HCT116 (cell line): ENCODE results near the gene CDK14. TPM values are rescaled to one million over a fixed set of nuclear protein-coding genes. Genes with fewer than 3 reads are reported as not detected.

Experiments
- ATAC-seq: fragments of 200-7000 bp; cut with Tn5 transposase; 2 replicates; pipeline ENCODE4 v1.9.1; 2020; ENCODE audit warnings: mild to moderate bottlenecking, moderate library complexity
- BruUV-seq: library from RNA; stranded (reverse); fragments of 400-500 nt; replicated peaks from 2 replicates; lab custom pipeline; 2021; lab: Mats Ljungman, UMichigan
- CTCF ChIA-PET: fragments of 300-600 bp; sonication (Branson Sonifier 250); formaldehyde crosslinking; loops from one replicate; lab custom pipeline; 2021; ENCODE audit warnings: antibody characterized with exemption; lab: Charles Lee
- POLR2A ChIA-PET: fragments of 300-600, 350-600 bp; sonication (Branson Sonifier 250); formaldehyde crosslinking; loops from one replicate; lab custom pipeline; 2021; ENCODE audit warnings: antibody characterized with exemption; lab: Charles Lee
- RAD21 ChIA-PET, 2 experiments: fragments of 300-600 bp; sonication (Branson Sonifier 250); formaldehyde crosslinking; loops; one replicate each; lab custom pipeline; 2023; ENCODE audit warnings: low total read pairs in 2 of 2; ENCODE audit not compliant: uncharacterized antibody in 2 of 2, unreplicated experiment in 2 of 2, low non-redundant PET in 1 of 2; lab: Charles Lee
- DNase-seq: peaks from one replicate; pipeline ENCODE4 v3.0.0-alpha.2; 2010; ENCODE audit warnings: low read depth, low spot score
- H2AFZ ChIP-seq: fragments of 200-600 bp; shearing (Covaris generic), sonication (generic); 2 replicates; pipeline ENCODE4 v1.6.1; 2017; ENCODE audit warnings: low read depth, mixed run types, mixed read lengths, antibody characterized with exemption, low read length; ENCODE audit not compliant: poor library complexity, severe bottlenecking
- H3K27ac ChIP-seq: 2 replicates; pipeline ENCODE4 v1.5.1; 2012; ENCODE audit warnings: low read depth, low read length
- H3K27me3 ChIP-seq: fragments of 200-600 bp; sonication (generic); 2 replicates; pipeline ENCODE4 v1.6.1; 2016; ENCODE audit warnings: mixed run types, low read length, mixed read lengths; ENCODE audit not compliant: insufficient read depth
- H3K36me3 ChIP-seq, 2 experiments: fragments of 200-500 bp in 1 of 2; fragments of 200-600 bp in 1 of 2; sonication (Bioruptor generic) in 1 of 2; sonication (generic) in 1 of 2; 2 replicates each; pipeline versions ENCODE4 v1.5.1 to v1.6.1; 2014 to 2016; ENCODE audit warnings: low read length in 2 of 2, inconsistent platforms in 1 of 2, mixed read lengths in 1 of 2, mixed run types in 1 of 2; ENCODE audit not compliant: insufficient read depth in 2 of 2, control insufficient read depth in 1 of 2
- H3K4me1 ChIP-seq, 2 experiments: fragments of 200-600 bp in 1 of 2; sonication (generic) in 1 of 2; 2 replicates each; pipeline versions ENCODE4 v1.5.1 to v1.6.1; 2012 to 2017; ENCODE audit warnings: low read length in 2 of 2, inconsistent platforms in 1 of 2, mild to moderate bottlenecking in 1 of 2, mixed read lengths in 1 of 2, mixed run types in 1 of 2, moderate library complexity in 1 of 2; ENCODE audit not compliant: insufficient read depth in 2 of 2, control insufficient read depth in 1 of 2
- H3K4me2 ChIP-seq: fragments of 200-600 bp; sonication (generic); 2 replicates; pipeline ENCODE4 v1.6.1; 2017; ENCODE audit warnings: mixed run types, low read length, mixed read lengths
- H3K4me3 ChIP-seq, 2 experiments: fragments of 200-600 bp in 1 of 2; sonication (generic) in 1 of 2; replicated peaks in 1 of 2; 2 replicates each; pipeline ENCODE4 v1.5.1; 2011 to 2016; ENCODE audit warnings: low read length in 2 of 2, control low read depth in 1 of 2, low read depth in 1 of 2, mild to moderate bottlenecking in 1 of 2, mixed read lengths in 1 of 2, mixed run types in 1 of 2
- H3K79me2 ChIP-seq: fragments of 200-600 bp; sonication (generic); 2 replicates; pipeline ENCODE4 v1.6.1; 2017; ENCODE audit warnings: mild to moderate bottlenecking, mixed run types, low read length, moderate library complexity, mixed read lengths; ENCODE audit not compliant: insufficient read depth
- H3K9ac ChIP-seq: fragments of 200-600 bp; sonication (generic); 2 replicates; pipeline ENCODE4 v1.6.1; 2016; ENCODE audit warnings: low read length, mixed read lengths
- H3K9me2 ChIP-seq: fragments of 200-600 bp; sonication (generic), shearing (Covaris generic); 2 replicates; pipeline ENCODE4 v1.6.1; 2017; ENCODE audit warnings: mixed run types, mild to moderate bottlenecking, moderate library complexity; ENCODE audit not compliant: insufficient read depth
- H3K9me3 ChIP-seq, 2 experiments: fragments of 200-500 bp in 1 of 2; fragments of 200-600 bp in 1 of 2; sonication (Bioruptor generic) in 1 of 2; sonication (generic) in 1 of 2; 2 replicates each; pipeline ENCODE4 v1.6.1; 2014 to 2017; ENCODE audit warnings: low read length in 2 of 2, mixed read lengths in 2 of 2, inconsistent platforms in 1 of 2, low read depth in 1 of 2, mild to moderate bottlenecking in 1 of 2, mixed run types in 1 of 2, moderate library complexity in 1 of 2; ENCODE audit not compliant: control insufficient read depth in 1 of 2, insufficient read depth in 1 of 2
- H4K20me1 ChIP-seq: fragments of 200-600 bp; sonication (generic), shearing (Covaris generic); 2 replicates; pipeline ENCODE4 v1.6.1; 2017; ENCODE audit warnings: mixed run types, mild to moderate bottlenecking, moderate library complexity; ENCODE audit not compliant: insufficient read depth
- ATF3 ChIP-seq: IDR thresholded peaks from 2 replicates; pipeline ENCODE4 v1.6.1; 2012
- CBX3 ChIP-seq: IDR thresholded peaks from 2 replicates; pipeline ENCODE4 v1.6.1; 2012; ENCODE audit warnings: low read depth
- CEBPB ChIP-seq: IDR thresholded peaks from 2 replicates; pipeline ENCODE4 v1.6.1; 2012; ENCODE audit warnings: low read depth
- CTCF ChIP-seq, 3 experiments: fragments of 200-600 bp in 1 of 3; sonication (generic) in 1 of 3; IDR thresholded peaks in 2 of 3; conservative IDR thresholded peaks in 1 of 3; 2 replicates each; pipeline ENCODE4 v1.5.1; 2012 to 2017; ENCODE audit warnings: low read depth in 2 of 3, low read length in 2 of 3, antibody characterized with exemption in 1 of 3, borderline replicate concordance in 1 of 3, control low read depth in 1 of 3, mild to moderate bottlenecking in 1 of 3, mixed read lengths in 1 of 3, mixed run types in 1 of 3, moderate library complexity in 1 of 3; ENCODE audit not compliant: insufficient read depth in 1 of 3
- EGR1 ChIP-seq: IDR thresholded peaks from 2 replicates; pipeline ENCODE4 v1.6.1; 2012; ENCODE audit warnings: low read depth
- ELF1 ChIP-seq: IDR thresholded peaks from 2 replicates; pipeline ENCODE4 v1.6.1; 2012; ENCODE audit warnings: low read depth, borderline replicate concordance
- EZH2 ChIP-seq: fragments of 200-600 bp; sonication (generic); IDR thresholded peaks from 2 replicates; pipeline ENCODE4 v1.6.1; 2017; ENCODE audit warnings: antibody characterized with exemption, mixed run types
- JUND ChIP-seq: IDR thresholded peaks from 2 replicates; pipeline ENCODE4 v1.6.1; 2012
- MAX ChIP-seq: IDR thresholded peaks from 2 replicates; pipeline ENCODE4 v1.6.1; 2012
- POLR2A ChIP-seq: IDR thresholded peaks from 2 replicates; pipeline ENCODE4 v1.7.0; 2011; ENCODE audit warnings: borderline replicate concordance; ENCODE audit not compliant: insufficient read depth, insufficient read length; ENCODE audit errors: extremely low read depth
- POLR2AphosphoS5 ChIP-seq: IDR thresholded peaks from 2 replicates; pipeline ENCODE4 v1.6.1; 2011; ENCODE audit warnings: mild to moderate bottlenecking, low read depth, low read length, moderate library complexity
- RAD21 ChIP-seq: IDR thresholded peaks from 2 replicates; pipeline ENCODE4 v1.6.1; 2012; ENCODE audit warnings: low read depth, mild to moderate bottlenecking
- REST ChIP-seq: IDR thresholded peaks from 2 replicates; pipeline ENCODE4 v1.6.1; 2012; ENCODE audit warnings: low read depth
- SIN3A ChIP-seq: IDR thresholded peaks from 2 replicates; pipeline ENCODE4 v1.6.1; 2012; ENCODE audit warnings: low read depth
- SP1 ChIP-seq: IDR thresholded peaks from 2 replicates; pipeline ENCODE4 v1.6.1; 2012; ENCODE audit warnings: low read depth
- SRF ChIP-seq: IDR thresholded peaks from 2 replicates; pipeline ENCODE4 v1.6.1; 2012; ENCODE audit warnings: low read depth
- YY1 ChIP-seq: IDR thresholded peaks from 2 replicates; pipeline ENCODE4 v1.6.1; 2011; ENCODE audit warnings: low read length, low read depth, moderate library complexity, mild to moderate bottlenecking; ENCODE audit not compliant: insufficient replicate concordance; ENCODE audit errors: extremely low read depth
- ZBTB33 ChIP-seq: IDR thresholded peaks from 2 replicates; pipeline ENCODE4 v1.6.1; 2011; ENCODE audit warnings: mild to moderate bottlenecking, low read length, moderate library complexity; ENCODE audit not compliant: insufficient replicate concordance; ENCODE audit errors: extremely low read depth
- ZFX ChIP-seq: fragments of 450-650 bp; IDR thresholded peaks from 2 replicates; pipeline ENCODE4 v1.6.1; 2017
- ZNF274 ChIP-seq: fragments of 200-500 bp; sonication (Bioruptor generic); IDR thresholded peaks from 2 replicates; pipeline ENCODE4 v1.6.1; 2014; ENCODE audit warnings: mild to moderate bottlenecking, low read depth, low read length, inconsistent platforms
- intact Hi-C: fragments of 100-400 bp; cut with micrococcal nuclease; formaldehyde crosslinking; loops from 2 replicates; pipeline ENCODE4 v1.10.0; 2022
- total RNA-seq: library from RNA; stranded (reverse); gene quantifications from one replicate; pipeline ENCODE4 v1.2.1, GENCODE V29; 2021; ENCODE audit not compliant: unreplicated experiment

The CDK14 gene
- total RNA-seq, 1 experiment from 2014 or later = 10.2 TPM

GRCh38 chr7:90594751-90595317 lies 1.3 kb upstream of the CDK14 start:
- H3K27ac ChIP-seq = no peak overlapping the region
- ATAC-seq (no peak), DNase-seq (no peak)
- intact Hi-C loops = no loop called here
- BruUV-seq = no TSS peak
- peaks cover 9 to 17% of the 10 kb centered on the region in 2 experiments; a peak in 3 of 4 replicates for H3K4me1 ChIP-seq
- CTCF ChIA-PET = no interaction called here
- no peak overlapping the region for H2AFZ ChIP-seq
- RAD21 ChIA-PET = no interaction called here
- H3K9me2 ChIP-seq = no peaks in the 10 kb centered on the region
- no peaks in the 10 kb centered on the region for H3K27me3 ChIP-seq
- peak overlapping the region; percentile 90; the same call in 1 of the 2 replicates for H3K4me2 ChIP-seq
- H3K36me3 ChIP-seq = no peaks in the 10 kb centered on the region
- no peak for TF ChIP-seq SP1
- no peak for TF ChIP-seq POLR2A
- TF ChIP-seq ZBTB33 = no peak
- no peak for TF ChIP-seq YY1
- TF ChIP-seq SRF = no peak
- no peak for TF ChIP-seq ZNF274
- no peak for TF ChIP-seq SIN3A
- TF ChIP-seq CTCF (IDR thresholded peaks at IDR 0.05 in 2 of 3, conservative IDR thresholded peaks at IDR 0.05 in 1 of 3; ENCODE audit: borderline replicate concordance in 1 of 3, insufficient read depth in 1 of 3, low read depth in 2 of 3, low read length in 2 of 3) = no peak
- TF ChIP-seq EZH2 = no peak
- TF ChIP-seq REST = no peak
- TF ChIP-seq ATF3 = no peak
- no peak for TF ChIP-seq CBX3
- TF ChIP-seq RAD21 = no peak
- TF ChIP-seq EGR1 = no peak
- no peak for TF ChIP-seq ZFX
- no peak for TF ChIP-seq ELF1
- no peak for TF ChIP-seq POLR2AphosphoS5
- no peak for TF ChIP-seq JUND
- no peak for TF ChIP-seq CEBPB
- no peak for TF ChIP-seq MAX
- TF ChIP-seq, all 23 proteins: peak for 0
- H3K9ac ChIP-seq = no peak overlapping the region
- H4K20me1 ChIP-seq = no peaks in the 10 kb centered on the region
- POLR2A ChIA-PET = no interaction called here
- H3K4me3 ChIP-seq = no peak overlapping the region
- no peaks in the 10 kb centered on the region for H3K79me2 ChIP-seq
- H3K9me3 ChIP-seq = no peaks in the 10 kb centered on the region
